Vagina (tissue), 2 donors: ENCODE results near the gene SFXN1.
"Not testable (repeated sequence)": the region's sequence is repeated elsewhere in the genome, so short reads cannot be mapped to it uniquely, and the experiment has no call there.

Experiments
- POLR2A ChIP-seq, 2 donors: fragments of 450-650 bp; IDR thresholded peaks; one replicate each; pipeline ENCODE4 v1.6.1; 2017; ENCODE audit warnings: antibody characterized with exemption in 2 of 2, mild to moderate bottlenecking in 2 of 2, moderate library complexity in 2 of 2
- TF ChIP-seq, protein P1 (sequence below), 3 experiments: fragments of 450-650 bp in 2 of 3; fragments of 200-600 bp in 1 of 3; sonication (generic) in 1 of 3; IDR thresholded peaks; one replicate each; pipeline ENCODE4 v1.5.1; 2017 to 2019; ENCODE audit warnings: antibody characterized with exemption in 3 of 3, mild to moderate bottlenecking in 2 of 3, moderate library complexity in 2 of 3

DNA sequence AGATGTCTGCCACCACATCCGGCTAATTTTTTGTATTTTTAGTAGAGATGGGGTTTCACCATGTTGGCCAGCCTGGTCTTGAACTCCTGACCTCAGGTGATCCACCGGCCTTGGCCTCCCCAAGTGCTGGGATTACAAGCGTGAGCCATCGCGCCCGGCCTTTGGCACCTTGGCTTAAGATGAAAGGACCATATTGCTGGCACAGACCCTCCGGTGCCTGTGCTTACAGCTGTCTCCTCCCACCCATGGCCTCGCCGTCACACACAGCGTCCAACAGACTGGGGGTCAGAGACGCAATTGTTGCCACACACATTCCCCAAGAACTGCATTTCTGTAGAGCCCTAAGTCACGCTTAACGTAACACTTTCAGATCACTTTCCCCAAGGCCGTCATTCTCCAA, 32.0 kb upstream of the SFXN1 start:
- TF ChIP-seq, protein P1, sequence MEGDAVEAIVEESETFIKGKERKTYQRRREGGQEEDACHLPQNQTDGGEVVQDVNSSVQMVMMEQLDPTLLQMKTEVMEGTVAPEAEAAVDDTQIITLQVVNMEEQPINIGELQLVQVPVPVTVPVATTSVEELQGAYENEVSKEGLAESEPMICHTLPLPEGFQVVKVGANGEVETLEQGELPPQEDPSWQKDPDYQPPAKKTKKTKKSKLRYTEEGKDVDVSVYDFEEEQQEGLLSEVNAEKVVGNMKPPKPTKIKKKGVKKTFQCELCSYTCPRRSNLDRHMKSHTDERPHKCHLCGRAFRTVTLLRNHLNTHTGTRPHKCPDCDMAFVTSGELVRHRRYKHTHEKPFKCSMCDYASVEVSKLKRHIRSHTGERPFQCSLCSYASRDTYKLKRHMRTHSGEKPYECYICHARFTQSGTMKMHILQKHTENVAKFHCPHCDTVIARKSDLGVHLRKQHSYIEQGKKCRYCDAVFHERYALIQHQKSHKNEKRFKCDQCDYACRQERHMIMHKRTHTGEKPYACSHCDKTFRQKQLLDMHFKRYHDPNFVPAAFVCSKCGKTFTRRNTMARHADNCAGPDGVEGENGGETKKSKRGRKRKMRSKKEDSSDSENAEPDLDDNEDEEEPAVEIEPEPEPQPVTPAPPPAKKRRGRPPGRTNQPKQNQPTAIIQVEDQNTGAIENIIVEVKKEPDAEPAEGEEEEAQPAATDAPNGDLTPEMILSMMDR (IDR thresholded peaks at IDR 0.05): not testable (repeated sequence)
- TF ChIP-seq POLR2A (IDR thresholded peaks at IDR 0.05): not testable (repeated sequence)
